DMS53 treated with DMSO at 0.1 percent for 48 hours (cell line): ENCODE data around the gene SMARCC2.

Source experiments
- DNase-seq: peaks from one replicate; lab custom pipeline; 2025; ENCODE audit not compliant: unreplicated experiment; lab: John Stamatoyannopoulos, UW

The SMARCC2 gene

DNA sequence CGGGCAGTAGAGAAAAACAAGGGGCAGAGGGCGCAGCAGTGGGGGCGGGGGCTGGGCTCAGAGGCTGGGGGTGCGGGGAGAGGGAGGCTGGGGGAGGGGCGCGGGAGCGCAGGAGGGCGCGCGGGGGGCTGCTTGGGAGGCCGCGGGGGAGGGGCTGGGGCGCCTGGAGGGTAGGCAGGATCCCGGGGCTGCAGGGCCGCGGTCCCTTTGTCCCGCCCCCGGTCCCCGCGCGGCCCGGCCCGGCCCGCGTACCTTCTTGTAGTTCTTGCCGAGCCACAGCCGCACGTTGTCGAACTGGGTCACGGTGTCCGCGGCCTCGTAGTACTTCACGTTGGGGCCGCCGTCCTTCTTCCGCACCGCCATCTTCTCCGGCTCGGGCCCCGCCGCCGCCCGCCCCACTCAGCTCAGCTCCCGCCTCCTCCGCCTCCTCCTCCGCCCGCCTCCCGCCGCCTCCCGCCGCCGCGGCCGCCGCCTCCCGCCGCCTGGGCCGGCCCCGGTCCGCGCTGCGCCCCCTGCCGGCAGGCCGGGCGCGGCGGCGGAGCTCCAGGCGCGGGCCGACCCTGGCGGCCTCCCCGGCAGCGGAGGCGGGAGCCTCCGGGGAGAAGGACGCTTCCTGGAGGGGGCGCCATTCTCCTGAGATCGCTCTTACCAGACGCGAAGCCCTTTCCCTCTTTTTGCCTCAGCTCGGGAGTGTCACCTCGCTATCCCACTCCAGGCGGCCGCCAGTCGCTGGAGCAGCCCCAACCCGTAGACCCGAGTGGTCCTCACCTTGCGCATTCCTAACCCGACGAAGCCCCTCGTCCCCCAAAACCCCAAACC, at the start of gene SMARCC2:
SMARCC2 (minus strand) TSS at position 385 of the 819 bp plus-strand sequence; CDS start at position 363, 22 bp downstream.
- peak; percentile 92 for DNase-seq

DNA sequence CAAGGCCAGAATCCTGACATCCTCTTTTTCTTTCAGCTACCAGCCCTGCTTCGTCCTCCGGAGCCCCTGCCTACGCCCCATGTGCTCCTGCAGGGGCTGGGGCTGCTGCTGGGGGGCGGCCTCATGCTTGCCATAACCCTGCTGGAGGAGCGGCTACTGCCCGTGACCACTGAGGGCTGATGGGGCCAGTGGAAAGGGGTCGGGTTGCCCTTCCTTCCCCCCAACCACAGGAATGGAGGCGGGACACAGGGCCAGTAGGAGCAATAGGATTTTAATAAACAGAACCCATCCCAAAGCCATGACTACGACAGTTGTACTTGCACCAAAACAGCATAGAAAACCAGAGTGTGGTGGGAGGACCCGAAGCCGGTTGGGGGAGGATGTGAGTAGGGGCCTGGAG, 48.3 kb upstream of the SMARCC2 start:
- no peak for DNase-seq

DNA sequence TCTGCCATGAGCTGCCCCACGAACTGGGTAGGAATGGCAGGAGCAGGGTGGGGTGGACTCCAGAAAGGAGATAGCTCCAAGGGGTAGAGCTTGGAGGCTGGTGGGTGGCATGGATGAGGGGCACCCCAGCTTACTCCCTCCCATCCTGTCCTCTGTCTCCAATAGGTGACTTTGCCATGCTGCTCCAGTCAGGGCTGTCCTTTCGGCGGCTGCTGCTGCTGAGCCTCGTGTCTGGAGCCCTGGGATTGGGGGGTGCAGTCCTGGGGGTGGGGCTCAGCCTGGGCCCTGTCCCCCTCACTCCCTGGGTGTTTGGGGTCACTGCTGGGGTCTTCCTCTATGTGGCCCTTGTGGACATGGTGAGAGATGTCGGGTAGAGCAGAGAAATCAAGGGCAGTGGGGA, 47.7 kb upstream of the SMARCC2 start:
- DNase-seq, result no peak

DNA sequence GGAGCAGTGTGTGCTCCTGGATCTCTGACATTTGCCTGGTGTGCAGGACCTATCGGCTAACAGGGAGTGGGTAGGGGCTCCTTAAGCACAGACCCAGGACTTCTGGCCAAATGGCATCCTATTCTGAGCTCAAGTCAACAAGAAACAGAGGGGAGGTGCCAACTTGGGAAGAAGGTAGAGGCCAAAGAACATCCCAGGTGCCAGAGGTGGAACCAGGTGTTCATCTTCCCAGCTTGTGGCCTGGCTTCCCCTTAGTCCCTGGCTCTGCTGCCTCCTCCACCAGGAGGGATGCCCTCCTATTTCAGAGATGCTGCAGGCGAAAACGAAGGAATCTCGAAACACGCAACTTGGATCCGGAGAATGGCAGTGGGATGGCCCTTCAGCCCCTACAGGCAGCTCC, 46.8 kb upstream of the SMARCC2 start:
- DNase-seq, result no peak

DNA sequence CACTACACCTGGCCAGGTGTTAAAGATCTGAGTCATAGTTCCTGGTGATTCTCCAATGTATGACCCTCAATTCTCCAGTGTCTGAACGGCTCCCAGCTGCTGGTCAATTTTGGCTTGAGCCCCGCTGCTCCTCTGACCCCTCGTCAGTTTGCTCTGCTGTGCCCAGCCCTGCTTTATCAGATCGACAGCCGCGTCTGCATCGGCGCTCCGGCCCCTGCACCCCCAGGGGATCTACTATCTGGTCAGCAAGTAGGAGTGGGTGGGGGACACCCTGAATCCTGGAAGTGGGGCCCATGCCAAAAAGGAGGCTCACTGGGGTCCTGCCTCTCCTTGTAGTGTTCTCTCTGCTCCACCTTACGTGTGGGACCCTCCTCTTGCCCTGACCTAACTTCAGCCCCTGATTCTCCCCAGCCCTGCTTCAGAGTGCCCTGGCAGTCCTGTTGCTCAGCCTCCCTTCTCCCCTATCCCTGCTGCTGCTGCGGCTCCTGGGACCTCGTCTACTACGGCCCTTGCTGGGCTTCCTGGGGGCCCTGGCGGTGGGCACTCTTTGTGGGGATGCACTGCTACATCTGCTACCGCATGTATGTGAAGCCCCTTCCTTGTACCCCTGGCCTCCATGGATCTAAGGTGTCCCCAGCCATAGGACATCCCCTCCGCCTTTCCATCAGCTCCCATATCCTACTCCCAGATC, 45.6 kb upstream of the SMARCC2 start:
- DNase-seq, result no peak

DNA sequence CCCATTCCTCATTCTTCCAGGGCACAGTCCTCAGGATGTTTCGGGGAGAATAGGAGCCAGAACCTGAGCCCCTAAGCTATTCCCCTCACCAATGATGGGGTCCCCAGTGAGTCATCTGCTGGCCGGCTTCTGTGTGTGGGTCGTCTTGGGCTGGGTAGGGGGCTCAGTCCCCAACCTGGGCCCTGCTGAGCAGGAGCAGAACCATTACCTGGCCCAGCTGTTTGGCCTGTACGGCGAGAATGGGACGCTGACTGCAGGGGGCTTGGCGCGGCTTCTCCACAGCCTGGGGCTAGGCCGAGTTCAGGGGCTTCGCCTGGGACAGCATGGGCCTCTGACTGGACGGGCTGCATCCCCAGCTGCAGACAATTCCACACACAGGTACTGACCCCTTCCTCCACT, 41.9 kb upstream of the SMARCC2 start:
- no peak for DNase-seq

DNA sequence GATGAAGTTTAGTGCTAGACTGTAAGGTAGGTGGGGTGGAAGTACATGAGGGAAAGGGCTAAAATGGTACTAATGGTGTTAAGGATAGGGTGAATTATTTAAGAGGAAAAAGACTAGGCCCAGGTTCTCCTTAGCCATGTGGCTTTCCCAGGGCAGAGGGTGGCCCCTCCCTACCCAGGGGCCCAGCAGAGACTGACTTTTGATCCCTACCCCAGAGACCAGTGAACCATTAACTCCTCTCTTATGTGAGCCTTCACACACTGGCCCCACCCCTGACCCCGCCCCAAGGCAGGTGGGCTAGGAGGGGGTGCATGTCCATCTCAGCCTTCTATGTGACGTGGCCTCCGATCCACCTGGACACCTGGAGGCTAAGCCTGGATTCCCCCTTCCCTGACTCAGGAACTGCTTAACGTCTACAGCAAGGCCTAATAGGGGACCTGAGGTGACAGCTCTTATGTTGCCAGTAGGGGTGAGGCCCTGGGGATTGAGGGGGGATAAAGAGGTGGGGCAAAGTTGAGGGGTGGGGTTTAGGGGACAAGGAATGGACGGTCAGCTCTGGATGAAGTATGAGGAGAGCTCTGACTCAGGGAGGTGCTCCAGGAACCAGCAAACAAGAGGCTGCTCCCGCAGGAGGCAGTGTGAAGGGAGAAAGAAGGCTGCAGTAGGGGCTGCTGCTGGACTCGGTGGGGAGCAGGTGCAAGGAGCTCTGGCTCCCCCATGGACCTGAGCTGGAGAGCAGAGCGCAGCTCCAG, 41.3 kb upstream of the SMARCC2 start:
- peak; percentile 30 for DNase-seq

DNA sequence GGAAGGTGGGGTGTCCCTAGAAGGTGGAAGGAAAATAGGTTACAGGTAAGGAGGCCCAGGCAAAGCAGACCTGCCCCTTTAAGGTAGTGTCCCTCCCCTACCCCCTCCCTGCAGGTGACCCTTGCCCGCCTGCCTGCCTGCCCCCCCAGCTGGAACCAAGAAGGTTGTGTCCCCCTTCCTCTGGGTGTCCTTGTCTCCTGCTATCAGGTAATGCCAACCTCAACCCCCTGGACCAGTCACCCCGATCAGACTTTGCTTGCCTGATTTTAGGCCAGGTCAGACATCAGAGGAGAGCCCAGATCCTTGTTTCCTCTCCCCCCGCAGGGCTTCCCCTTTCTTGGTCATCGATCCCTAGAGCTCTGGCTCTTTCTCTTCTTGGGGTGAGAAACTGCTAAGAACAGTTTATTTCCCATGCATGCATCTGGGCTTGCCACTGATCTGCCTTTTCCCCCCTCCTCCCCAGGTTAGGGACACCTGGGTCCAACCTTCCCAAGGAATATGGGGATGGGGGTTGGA, 40.7 kb upstream of the SMARCC2 start, which contains the start of gene SLC39A5:
SLC39A5 (plus strand) TSS at position 136 of the 516 bp plus-strand sequence. CDS start 1,224 bp downstream, outside the sequence.
- no peak for DNase-seq

DNA sequence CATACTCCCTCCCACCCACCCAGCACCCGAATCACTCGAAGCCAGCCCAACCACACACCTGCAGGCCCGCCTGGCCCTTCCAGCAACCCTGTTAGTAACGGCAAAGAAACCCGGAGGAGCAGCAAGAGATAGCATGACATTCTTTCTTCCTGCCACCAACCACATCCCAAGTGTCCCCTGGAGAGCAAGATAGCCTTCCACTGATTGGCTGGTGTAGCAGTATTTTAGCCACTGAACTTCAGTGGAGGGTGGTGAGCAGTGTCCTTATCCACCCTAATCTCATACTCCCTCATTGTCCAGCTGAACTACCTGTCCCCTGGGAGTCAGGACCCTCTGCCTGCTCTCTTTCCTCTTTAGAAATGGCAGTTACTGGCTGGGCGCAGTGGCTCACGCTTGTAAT, 39.8 kb upstream of the SMARCC2 start:
- no peak for DNase-seq

DNA sequence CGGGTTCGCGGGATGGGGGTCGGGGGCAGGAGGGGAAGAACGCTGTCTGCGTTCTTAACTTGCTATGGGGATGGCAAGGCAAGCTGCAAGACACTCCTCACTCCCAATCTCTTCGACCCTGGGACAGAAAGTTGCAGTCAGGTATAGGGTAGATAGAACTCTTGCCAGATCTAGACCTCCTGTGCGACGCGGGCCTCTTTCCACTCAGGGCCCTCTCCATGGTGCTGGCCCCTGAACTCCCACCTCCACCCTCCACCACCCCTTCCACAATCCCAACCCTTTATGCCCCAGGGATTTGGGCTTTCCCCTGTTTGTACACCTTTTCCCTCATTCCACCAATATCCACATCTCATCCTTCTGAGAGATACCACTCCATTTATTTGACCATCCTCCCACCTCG, 35.7 kb upstream of the SMARCC2 start:
- no peak for DNase-seq

DNA sequence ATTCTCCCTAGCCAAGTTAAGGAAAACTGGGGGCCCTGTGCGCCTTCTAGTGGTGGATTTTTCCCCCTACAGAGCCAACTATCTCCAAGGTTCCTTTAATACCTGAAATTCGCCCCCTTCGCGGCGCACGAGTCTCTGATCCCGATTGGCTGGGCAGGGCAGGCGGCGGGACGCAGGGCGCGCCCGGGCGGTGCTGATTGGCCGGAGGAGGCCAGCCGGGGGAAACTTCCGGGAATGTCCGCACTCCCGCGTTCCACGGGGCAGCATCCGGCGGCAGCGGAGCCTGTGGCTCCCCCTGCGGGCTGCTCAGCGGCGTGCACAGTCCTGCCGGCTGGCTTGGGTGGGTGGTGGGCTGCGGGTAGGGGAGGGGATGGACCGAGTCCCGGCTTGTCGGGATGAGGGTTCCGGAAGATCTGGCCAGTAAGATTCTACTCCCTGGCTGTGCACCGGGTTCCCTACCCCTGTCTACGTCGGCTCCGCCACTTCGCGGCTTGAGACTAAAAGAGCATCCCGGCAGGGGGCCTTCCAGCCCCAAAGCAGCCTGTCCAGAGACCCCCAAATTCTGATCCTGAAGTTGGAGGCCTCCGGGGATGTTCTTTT, 34.9 kb upstream of the SMARCC2 start, which contains the start of gene NABP2:
NABP2 (plus strand) TSS at position 241 of the 600 bp plus-strand sequence. CDS start 515 bp downstream, outside the sequence.
- DNase-seq, result peak; percentile 97

DNA sequence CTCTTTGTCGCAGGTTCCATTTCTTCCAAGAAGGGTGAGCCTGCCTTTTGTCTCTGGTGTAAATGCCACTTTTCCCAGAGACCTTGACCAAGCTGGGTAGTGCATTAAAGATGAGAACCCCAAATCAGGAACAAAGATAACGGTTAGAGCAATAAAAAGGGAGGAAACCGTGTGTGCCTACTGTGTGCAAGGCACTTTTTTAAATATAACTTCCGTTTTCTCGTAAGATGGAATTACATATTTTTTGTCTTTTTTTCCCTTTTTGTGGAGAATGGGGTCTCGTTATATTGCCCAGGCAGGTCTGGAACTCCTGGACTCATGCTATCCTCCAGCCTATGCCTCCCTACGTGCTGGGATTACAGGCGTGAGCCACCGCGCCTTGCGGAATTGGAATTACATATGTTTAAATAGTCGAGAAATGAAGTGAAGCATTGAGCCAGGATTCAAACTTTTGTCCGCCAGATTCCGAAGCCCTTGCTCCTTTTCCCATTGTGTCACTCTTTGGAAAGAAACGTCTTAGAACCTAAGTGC, 34.4 kb upstream of the SMARCC2 start:
- DNase-seq, result no peak

DNA sequence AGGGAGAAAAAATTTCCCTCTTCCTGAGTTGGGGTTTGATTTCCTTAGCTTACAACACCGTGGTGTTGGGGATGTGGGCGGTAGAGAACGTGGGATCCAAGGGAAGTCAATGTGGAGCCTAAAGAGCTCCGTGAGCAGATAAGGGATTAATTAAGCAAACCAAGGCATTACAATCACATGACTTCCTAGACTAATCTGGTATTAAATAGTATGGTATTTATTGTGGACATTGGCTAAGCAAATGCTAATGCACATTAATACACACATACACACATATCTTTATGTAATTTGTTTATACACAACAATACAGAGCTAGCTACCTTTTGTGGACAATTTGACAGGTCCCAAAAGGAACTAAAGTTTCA, 33.2 kb upstream of the SMARCC2 start:
- no peak for DNase-seq

DNA sequence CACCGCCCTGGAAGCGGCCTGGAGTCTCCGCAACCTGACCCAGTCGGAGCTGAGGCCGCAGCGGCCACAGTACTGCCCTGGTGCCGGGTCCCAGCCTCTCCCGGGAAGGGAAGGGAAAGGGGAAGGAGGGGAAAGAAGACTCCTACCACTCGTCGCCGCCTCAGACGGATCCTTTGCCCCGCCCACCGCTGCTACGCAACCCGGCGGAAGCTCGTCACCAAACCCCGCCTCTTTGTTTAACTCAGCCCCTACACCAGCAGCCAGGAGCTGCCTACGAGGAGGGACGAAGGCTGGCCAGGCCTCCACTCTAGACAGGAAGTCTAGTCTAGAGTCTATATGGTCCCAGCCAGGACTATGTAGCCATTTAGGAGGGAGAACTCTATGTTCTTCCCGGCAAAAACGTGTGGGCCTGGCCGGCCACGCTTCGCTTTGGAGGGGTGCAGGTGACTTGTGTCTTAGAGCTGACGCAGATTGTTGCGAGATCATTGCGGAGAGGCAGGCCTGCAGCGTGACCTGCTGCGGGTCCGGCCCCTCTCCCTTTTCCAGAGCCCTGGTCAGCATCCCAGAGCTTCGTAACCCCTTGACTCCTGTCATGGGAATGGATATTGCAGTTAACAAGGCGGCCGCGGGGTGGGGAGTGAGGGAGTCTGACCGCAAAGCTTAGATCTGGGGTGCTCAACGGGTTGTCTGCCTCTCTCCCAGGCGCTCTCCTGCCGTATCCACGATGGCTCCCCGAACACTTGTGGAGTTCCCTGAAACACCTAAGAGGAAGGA, 32.7 kb upstream of the SMARCC2 start, which contains the start of gene RNF41:
RNF41 (minus strand) TSS at position 166 of the 774 bp plus-strand sequence. CDS start 7,875 bp downstream, outside the sequence.
- DNase-seq, result peak; percentile 95

DNA sequence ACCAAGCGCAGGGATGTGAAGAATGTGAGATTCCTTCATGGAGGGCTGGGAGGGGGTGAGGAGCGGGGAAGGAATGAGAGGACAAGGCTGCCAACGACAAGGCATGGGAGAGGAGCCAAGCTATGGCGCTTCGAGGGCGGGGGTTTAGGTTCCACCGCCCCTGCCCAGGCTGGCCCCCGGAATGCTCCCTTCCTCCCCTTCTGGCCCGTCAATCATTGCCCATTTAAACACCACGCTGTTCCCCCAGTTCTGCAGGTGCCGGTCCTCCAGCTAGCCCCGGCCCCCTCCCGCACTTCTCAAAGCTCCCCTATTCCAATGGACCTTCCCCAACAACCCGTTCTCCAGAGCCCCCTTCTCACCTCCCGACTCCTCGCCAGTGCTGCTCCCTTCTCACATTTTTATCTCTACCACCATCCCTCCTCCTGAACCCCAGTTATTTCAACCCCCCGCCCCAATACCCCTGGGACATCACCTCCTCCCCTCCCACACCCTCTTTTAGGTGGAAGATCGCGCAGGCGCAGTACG, 32.0 kb upstream of the SMARCC2 start:
- DNase-seq, result no peak

DNA sequence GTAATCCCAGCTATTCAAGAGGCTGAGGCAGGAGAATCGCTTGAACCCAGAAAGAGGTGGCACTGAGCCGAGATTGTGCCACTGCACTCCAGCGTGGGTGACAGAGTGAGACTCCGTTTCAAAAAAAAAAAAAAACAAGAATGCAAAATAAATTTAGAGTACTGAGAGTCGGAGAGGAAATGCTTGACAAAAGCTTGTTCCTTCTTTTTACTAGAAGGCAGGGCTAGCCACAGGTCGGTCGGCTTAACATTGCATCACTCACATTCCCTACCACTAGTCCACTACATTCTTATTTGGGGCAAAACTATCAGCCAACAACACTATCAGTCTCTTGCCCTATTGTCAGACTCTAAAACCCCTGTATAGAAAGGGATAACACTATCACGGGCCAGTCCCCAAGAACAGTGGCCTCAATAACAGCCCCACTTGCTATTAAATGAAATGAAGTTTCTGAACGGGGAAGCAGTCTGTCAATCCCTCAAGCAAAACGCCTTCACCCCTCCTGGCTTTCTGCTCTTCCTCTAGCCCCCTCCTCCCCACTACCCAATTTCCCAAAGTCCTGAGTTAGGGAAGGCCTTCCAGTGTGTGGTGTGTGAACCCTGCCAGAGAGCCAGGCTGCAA, 31.4 kb upstream of the SMARCC2 start:
- no peak for DNase-seq

DNA sequence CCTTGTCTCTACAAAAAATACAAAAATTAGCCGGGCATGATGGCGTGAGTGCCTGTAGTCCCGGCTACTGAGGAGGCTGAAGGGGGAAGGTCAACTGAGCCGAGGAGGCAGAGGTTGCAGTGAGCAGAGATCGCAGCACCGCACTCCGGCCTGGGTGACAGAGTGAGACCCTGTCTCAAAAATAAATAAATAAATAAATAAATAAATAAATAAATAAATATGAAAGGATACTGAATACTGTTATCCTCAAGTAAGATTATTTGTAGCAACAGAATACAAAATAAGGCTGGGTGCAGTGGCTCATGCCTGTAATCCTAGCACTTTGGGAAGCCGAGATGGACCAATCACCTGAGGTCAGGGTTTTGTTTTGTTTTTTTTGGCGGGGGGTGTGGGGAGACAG, 30.6 kb upstream of the SMARCC2 start:
- DNase-seq, result no peak

DNA sequence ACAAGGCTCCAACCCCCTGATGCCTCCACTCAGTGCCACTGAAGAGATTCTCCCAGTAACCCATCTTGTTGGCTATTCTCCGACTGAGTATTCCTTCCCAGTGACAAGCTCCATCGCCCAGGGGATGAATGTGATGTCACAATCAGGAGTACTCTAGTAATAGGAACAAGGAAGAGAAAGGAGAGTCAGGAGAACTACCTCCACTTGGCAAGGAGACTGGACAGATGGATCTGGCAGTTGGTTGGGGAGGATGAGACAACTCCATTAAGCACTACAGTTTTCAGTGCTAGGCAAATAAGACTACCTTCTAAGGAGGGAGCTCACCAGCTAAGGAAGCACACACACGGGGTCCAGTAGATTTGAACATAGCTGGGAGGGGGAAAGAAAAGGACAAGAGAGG, 27.2 kb upstream of the SMARCC2 start:
- no peak for DNase-seq

DNA sequence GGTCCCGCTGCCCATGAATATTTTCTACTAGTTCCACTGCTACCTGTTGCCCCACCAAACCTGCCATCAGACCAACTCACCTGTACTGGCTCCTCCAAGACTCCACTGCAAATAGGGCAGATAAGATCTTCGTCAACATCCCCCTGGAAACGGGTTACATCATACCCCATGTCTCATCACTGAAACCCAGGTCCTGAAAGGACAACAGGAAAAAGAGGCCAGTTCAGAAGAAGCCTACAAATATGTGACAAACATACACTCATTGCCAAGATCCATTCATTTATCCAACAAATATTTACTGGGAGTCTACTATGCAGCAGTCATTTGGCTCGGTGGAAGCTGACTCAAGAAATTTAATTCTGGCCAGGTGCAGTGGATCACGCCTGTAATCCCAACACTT, 24.6 kb upstream of the SMARCC2 start:
- DNase-seq, result no peak
